ENCODE data around the gene CDH1. TPM values are rescaled to one million over a fixed set of nuclear protein-coding genes. Genes with fewer than 3 reads are reported as not detected.

Gene CDH1
- total RNA-seq, 2 experiments from 2014 or later: 1.7 to 2.7 TPM

DNA sequence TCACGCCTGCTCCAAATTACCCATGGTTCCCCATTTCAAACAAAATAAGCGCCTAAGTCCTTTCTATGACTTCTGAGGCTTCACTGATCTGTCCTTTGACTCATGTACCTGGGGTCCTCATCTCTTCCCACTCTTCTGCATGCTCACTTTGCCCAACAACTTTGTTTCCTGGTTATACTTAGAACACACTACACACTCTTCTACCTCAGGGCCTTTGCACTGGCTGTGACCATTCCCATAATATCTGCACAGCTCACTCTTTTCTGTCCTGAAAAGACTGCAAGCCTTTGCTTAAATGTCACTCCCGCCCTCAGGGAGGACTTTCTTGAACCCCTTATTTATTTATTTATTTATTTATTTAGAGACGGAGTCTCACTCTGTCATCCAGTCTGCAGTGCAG, 14.1 kb downstream of the CDH1 start:
- H3K4me1 Mint-ChIP-seq (ENCODE audit: low read depth): peaks cover 26% of the 10 kb centered on the region
- H3K27me3 Mint-ChIP-seq (ENCODE audit: low read depth): peaks cover 10% of the 10 kb centered on the region
- CTCF ChIA-PET: no interaction called here

DNA sequence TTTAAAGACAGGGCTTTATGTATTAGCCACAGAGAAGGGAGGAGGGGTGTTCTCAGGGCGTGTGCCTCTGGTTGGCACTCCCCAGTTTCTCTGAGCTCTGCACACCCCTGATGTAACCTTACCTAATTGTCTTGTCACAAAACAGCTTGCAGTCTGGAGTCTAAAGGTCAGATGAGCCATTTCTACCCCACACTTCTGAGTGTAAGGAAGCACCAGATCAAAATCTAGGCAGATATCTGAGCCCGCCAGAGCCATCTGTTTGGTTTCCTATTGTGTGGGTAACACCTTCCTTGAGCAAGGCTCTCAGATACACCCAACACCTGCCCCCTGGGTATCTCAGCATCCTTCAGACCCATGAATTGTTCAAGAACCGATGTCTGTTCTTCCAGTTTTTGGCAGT, 15.5 kb downstream of the CDH1 start:
- Mint-ChIP-seq H3K9me3 (no peaks in the 10 kb centered on the region), H3K36me3 (ENCODE audit: low read depth) (no peaks in the 10 kb centered on the region), H3K4me3 (no peak overlapping the region), H3K27ac (peak overlapping the region; percentile 79), H3K27me3 (ENCODE audit: low read depth) (peaks cover 7% of the 10 kb centered on the region), H3K4me1 (ENCODE audit: low read depth) (peaks cover 40% of the 10 kb centered on the region)
- CTCF ChIA-PET: interaction anchor here (0.8 to 1.0 kb wide), 2 partner anchors 30 to 162 kb away, joined by 3 read pairs; no protein-coding TSS in a partner anchor
- intact Hi-C loops (cut with micrococcal nuclease): loop anchor here (1.0 to 10.0 kb wide), 3 partner anchors 32 to 668 kb away; partner anchors contain the start of gene NFATC3
- peak; percentile 80 for DNase-seq

More for the DNA sequence above, 14.1 kb downstream of the CDH1 start:
- intact Hi-C loops (cut with micrococcal nuclease): loop anchor here (10.0 kb wide), 2 partner anchors 476 to 666 kb away; partner anchors contain the start of gene NFATC3
- no peak overlapping the region for H3K4me3 Mint-ChIP-seq
- DNase-seq: no peak
- no peak overlapping the region for H3K27ac Mint-ChIP-seq
- H3K9me3 Mint-ChIP-seq: no peaks in the 10 kb centered on the region
- no peaks in the 10 kb centered on the region for H3K36me3 Mint-ChIP-seq (ENCODE audit: low read depth)

- CTCF ChIA-PET: interaction anchor here (0.6 to 1.1 kb wide), 4 partner anchors 38 to 983 kb away, joined by 3 to 6 read pairs (median 4); no protein-coding TSS in a partner anchor
- DNase-seq: peak; percentile 51
Observed at GRCh38 chr16:68754084-68754792, 17.1 kb downstream of the CDH1 start.

DNA sequence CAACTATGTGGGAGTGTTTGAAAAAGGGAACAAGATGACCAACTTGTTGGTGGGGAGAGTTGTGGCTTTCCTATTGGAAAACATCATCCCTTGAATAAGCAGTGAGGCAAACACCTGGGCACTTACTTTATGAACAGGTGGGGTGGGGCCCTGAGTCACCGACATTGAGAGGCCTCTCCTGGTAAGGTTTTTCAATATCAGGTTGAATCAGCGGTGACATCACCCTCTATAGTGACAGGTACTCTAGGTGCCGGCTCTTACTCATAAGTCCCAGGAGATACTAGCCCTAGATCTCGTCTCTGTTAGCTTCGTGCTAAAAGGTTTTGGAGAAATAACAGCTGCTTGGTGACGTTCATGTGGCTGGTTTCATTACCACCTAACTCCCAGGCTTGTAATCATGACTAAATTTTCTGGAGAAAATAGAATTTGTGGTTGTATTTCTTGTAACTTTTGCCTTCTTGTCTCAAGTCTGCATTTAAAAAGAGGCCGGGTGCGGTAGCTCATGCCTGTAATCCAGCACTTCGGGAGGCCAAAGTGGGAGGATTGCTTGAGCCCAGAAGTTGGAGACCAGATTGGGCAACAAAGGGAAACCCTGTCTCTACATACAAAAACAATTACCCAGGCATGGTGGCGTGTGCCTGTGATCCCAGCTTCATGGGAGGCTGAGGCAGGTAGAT, 19.3 kb downstream of the CDH1 start:
- CTCF ChIA-PET: interaction anchor here (1.0 to 3.0 kb wide), 7 partner anchors 12 to 89 kb away, joined by 3 to 16 read pairs (median 6); no protein-coding TSS in a partner anchor
- no peaks in the 10 kb centered on the region for H3K36me3 Mint-ChIP-seq (ENCODE audit: low read depth)
- intact Hi-C loops (cut with micrococcal nuclease): loop anchor here (1.0 to 10.0 kb wide), 14 partner anchors 8 to 1444 kb away; partner anchors contain the start of genes CDH3, NFATC3 and TANGO6
- H3K27me3 Mint-ChIP-seq (ENCODE audit: low read depth): no peaks in the 10 kb centered on the region
- peak overlapping the region; percentile 97 for H3K27ac Mint-ChIP-seq
- H3K4me3 Mint-ChIP-seq: peak overlapping the region; percentile 19
- peaks cover 61% of the 10 kb centered on the region for H3K4me1 Mint-ChIP-seq (ENCODE audit: low read depth)
- peak; percentile 93 for DNase-seq
- H3K9me3 Mint-ChIP-seq: no peaks in the 10 kb centered on the region

More at GRCh38 chr16:68754084-68754792, 17.1 kb downstream of the CDH1 start:
- Mint-ChIP-seq H3K4me1 (ENCODE audit: low read depth) (peaks cover 50% of the 10 kb centered on the region), H3K9me3 (no peaks in the 10 kb centered on the region), H3K27me3 (ENCODE audit: low read depth) (peaks cover 5% of the 10 kb centered on the region), H3K27ac (no peak overlapping the region), H3K4me3 (no peak overlapping the region), H3K36me3 (ENCODE audit: low read depth) (no peaks in the 10 kb centered on the region)
- intact Hi-C loops (cut with micrococcal nuclease): loop anchor here (10.0 kb wide), 2 partner anchors 479 to 669 kb away; partner anchors contain the start of gene NFATC3

GRCh38 chr16:68757625-68757935, 20.5 kb downstream of the CDH1 start:
- H3K4me3 Mint-ChIP-seq: peak overlapping the region; percentile 26
- H3K4me1 Mint-ChIP-seq (ENCODE audit: low read depth): peaks cover 58% of the 10 kb centered on the region
- peak overlapping the region; percentile 97 for H3K27ac Mint-ChIP-seq
- no peaks in the 10 kb centered on the region for H3K9me3 Mint-ChIP-seq
- no peaks in the 10 kb centered on the region for H3K27me3 Mint-ChIP-seq (ENCODE audit: low read depth)
- no peak for DNase-seq
- CTCF ChIA-PET: interaction anchor here (1.6 to 3.0 kb wide), 5 partner anchors 19 to 90 kb away, joined by 5 to 16 read pairs (median 7); no protein-coding TSS in a partner anchor
- H3K36me3 Mint-ChIP-seq (ENCODE audit: low read depth): no peaks in the 10 kb centered on the region
- intact Hi-C loops (cut with micrococcal nuclease): loop anchor here (2.0 to 10.0 kb wide), 6 partner anchors 97 to 1445 kb away; partner anchors contain the start of genes CDH3 and NFATC3

GRCh38 chr16:68759062-68759461, 22.0 kb downstream of the CDH1 start:
- Mint-ChIP-seq H3K27ac (no peak overlapping the region), H3K4me3 (no peak overlapping the region), H3K27me3 (ENCODE audit: low read depth) (peaks cover 5% of the 10 kb centered on the region), H3K36me3 (ENCODE audit: low read depth) (no peaks in the 10 kb centered on the region), H3K9me3 (no peaks in the 10 kb centered on the region), H3K4me1 (ENCODE audit: low read depth) (peaks cover 59% of the 10 kb centered on the region)
- no peak for DNase-seq
- intact Hi-C loops (cut with micrococcal nuclease): loop anchor here (5.0 to 10.0 kb wide), 5 partner anchors 112 to 1447 kb away; partner anchors contain the start of genes CDH3 and NFATC3
- CTCF ChIA-PET: no interaction called here

GRCh38 chr16:68760671-68761275, 23.7 kb downstream of the CDH1 start:
- H3K9me3 Mint-ChIP-seq: no peaks in the 10 kb centered on the region
- peak overlapping the region; percentile 17 for H3K4me3 Mint-ChIP-seq
- H3K27ac Mint-ChIP-seq: peak overlapping the region; percentile 78
- peaks cover 5% of the 10 kb centered on the region for H3K27me3 Mint-ChIP-seq (ENCODE audit: low read depth)
- H3K4me1 Mint-ChIP-seq (ENCODE audit: low read depth): peaks cover 57% of the 10 kb centered on the region
- intact Hi-C loops (cut with micrococcal nuclease): no loop called here
- peak; percentile 84 for DNase-seq
- H3K36me3 Mint-ChIP-seq (ENCODE audit: low read depth): no peaks in the 10 kb centered on the region
- CTCF ChIA-PET: interaction anchor here (0.9 kb wide), 1 partner anchor 44 kb away, joined by 3 read pairs; no protein-coding TSS in a partner anchor

DNA sequence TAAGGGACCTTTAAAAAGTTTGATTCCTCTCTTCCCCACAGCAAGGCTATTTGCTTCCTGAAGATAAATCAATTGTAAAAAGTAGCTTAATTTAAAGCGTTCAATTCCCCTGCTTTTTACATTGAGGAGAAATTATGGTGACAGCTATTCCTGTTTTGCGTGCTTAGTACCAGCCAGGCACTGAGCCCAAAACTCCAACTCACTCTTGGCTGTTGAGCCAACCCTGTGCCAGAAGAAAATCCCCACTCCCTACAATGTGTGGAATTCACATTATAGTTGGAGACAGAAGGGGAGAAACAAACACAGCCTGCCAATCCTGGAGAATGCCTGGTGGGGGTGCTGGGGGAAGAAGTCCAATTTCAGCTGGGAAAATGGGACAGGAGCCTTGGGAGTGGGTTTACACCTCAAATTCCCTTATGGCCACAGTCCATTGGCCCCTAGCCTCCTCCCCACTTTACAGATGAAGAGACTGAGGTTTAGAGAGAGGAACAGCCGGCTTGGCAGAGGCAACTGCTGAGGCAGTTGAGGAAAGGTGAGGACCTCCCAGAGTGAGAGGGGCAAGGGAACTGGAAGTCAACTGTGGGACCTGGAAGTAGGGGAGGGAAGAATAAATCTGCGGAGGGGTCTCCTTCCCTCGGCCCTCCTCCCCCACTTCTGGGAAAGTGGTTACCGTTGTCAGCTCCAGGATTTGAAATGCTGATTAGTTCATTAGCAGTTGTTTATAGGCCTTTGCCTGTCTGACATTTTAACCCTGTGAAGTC, 26.1 kb downstream of the CDH1 start:
- H3K27ac Mint-ChIP-seq: no peak overlapping the region
- peaks cover 5% of the 10 kb centered on the region for H3K27me3 Mint-ChIP-seq (ENCODE audit: low read depth)
- intact Hi-C loops (cut with micrococcal nuclease): no loop called here
- no peaks in the 10 kb centered on the region for H3K9me3 Mint-ChIP-seq
- H3K36me3 Mint-ChIP-seq (ENCODE audit: low read depth): no peaks in the 10 kb centered on the region
- no peak for DNase-seq
- no peak overlapping the region for H3K4me3 Mint-ChIP-seq
- peaks cover 35% of the 10 kb centered on the region for H3K4me1 Mint-ChIP-seq (ENCODE audit: low read depth)
- CTCF ChIA-PET: interaction anchor here (0.6 to 1.0 kb wide), 4 partner anchors 37 to 505 kb away, joined by 3 to 4 read pairs (median 4); no protein-coding TSS in a partner anchor

GRCh38 chr16:68764862-68765261, 27.8 kb downstream of the CDH1 start:
- intact Hi-C loops (cut with micrococcal nuclease): loop anchor here (1.0 kb wide), 1 partner anchor 9 kb away; no protein-coding TSS in a partner anchor
- peaks cover 30% of the 10 kb centered on the region for H3K4me1 Mint-ChIP-seq (ENCODE audit: low read depth)
- H3K9me3 Mint-ChIP-seq: no peaks in the 10 kb centered on the region
- CTCF ChIA-PET: no interaction called here
- no peak overlapping the region for H3K27ac Mint-ChIP-seq
- no peak overlapping the region for H3K4me3 Mint-ChIP-seq
- DNase-seq: peak; percentile 43
- H3K27me3 Mint-ChIP-seq (ENCODE audit: low read depth): peaks cover 5% of the 10 kb centered on the region
- H3K36me3 Mint-ChIP-seq (ENCODE audit: low read depth): no peaks in the 10 kb centered on the region

GRCh38 chr16:68767581-68767980, 30.5 kb downstream of the CDH1 start:
- H3K9me3 Mint-ChIP-seq: no peaks in the 10 kb centered on the region
- H3K4me3 Mint-ChIP-seq: no peak overlapping the region
- peaks cover 17% of the 10 kb centered on the region for H3K4me1 Mint-ChIP-seq (ENCODE audit: low read depth)
- H3K27ac Mint-ChIP-seq: no peak overlapping the region
- CTCF ChIA-PET: no interaction called here
- peaks cover 5% of the 10 kb centered on the region for H3K27me3 Mint-ChIP-seq (ENCODE audit: low read depth)
- DNase-seq: no peak
- H3K36me3 Mint-ChIP-seq (ENCODE audit: low read depth): no peaks in the 10 kb centered on the region
- intact Hi-C loops (cut with micrococcal nuclease): no loop called here

DNA sequence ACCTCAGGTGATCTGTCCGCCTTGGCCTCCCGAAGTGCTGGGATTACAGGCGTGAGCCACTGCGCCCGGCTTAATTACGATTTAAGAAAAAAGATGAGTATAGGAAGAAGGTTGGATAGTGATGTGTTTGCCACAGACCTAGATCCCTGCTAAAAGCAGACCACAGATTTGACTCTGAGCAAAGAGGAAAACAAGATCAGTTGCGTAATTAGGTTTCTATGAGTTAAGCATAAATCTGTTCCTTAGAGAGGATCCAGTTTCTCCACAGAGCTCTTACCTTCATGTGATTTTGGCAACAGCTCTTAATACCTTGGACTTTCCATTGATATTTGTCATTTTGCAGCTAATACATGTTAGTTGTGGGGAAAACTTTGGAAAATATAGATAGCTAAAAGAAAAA, 31.1 kb downstream of the CDH1 start:
- CTCF ChIA-PET: interaction anchor here (0.5 to 0.8 kb wide), 2 partner anchors 12 to 249 kb away, joined by 3 to 5 read pairs; no protein-coding TSS in a partner anchor
- intact Hi-C loops (cut with micrococcal nuclease): no loop called here

More for the DNA sequence above, 31.1 kb downstream of the CDH1 start:
- Mint-ChIP-seq H3K4me1 (ENCODE audit: low read depth) (peaks cover 17% of the 10 kb centered on the region), H3K9me3 (no peaks in the 10 kb centered on the region), H3K27me3 (ENCODE audit: low read depth) (peaks cover 2% of the 10 kb centered on the region), H3K27ac (no peak overlapping the region), H3K4me3 (no peak overlapping the region), H3K36me3 (ENCODE audit: low read depth) (no peaks in the 10 kb centered on the region)
- no peak for DNase-seq

Data from activated naive CD4-positive, alpha-beta T cell treated with anti-CD3 and anti-CD28 coated beads for 36 hours (primary cell).